Left renal pelvis (tissue), 4 donors: ENCODE data around the gene ETS1. TPM values are rescaled to one million over a fixed set of nuclear protein-coding genes. Genes with fewer than 3 reads are reported as not detected.
A peak's percentile ranks its signal among the peaks of the same experiment; 100 is the strongest.

ENCODE experiments used
- DNase-seq, 4 donors: peaks; one replicate each; pipeline ENCODE4 v3.0.0-alpha.2; 2013; ENCODE audit warnings: low read depth in 4 of 4, low spot score in 3 of 4
- polyA plus RNA-seq, 4 donors: library from polyadenylated mRNA; unstranded; fragments of 120-200 nt; gene quantifications; one replicate each; pipeline ENCODE4 v1.2.1, GENCODE V29; 2013; ENCODE audit not compliant: insufficient read length in 4 of 4

Gene ETS1, protein sequence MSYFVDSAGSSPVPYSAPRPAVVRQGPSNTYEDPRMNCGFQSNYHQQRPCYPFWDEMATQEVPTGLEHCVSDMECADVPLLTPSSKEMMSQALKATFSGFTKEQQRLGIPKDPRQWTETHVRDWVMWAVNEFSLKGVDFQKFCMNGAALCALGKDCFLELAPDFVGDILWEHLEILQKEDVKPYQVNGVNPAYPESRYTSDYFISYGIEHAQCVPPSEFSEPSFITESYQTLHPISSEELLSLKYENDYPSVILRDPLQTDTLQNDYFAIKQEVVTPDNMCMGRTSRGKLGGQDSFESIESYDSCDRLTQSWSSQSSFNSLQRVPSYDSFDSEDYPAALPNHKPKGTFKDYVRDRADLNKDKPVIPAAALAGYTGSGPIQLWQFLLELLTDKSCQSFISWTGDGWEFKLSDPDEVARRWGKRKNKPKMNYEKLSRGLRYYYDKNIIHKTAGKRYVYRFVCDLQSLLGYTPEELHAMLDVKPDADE
- 10 to 100 TPM; 61.3 to 83.5 (median 70.9) TPM for polyA plus RNA-seq

DNA sequence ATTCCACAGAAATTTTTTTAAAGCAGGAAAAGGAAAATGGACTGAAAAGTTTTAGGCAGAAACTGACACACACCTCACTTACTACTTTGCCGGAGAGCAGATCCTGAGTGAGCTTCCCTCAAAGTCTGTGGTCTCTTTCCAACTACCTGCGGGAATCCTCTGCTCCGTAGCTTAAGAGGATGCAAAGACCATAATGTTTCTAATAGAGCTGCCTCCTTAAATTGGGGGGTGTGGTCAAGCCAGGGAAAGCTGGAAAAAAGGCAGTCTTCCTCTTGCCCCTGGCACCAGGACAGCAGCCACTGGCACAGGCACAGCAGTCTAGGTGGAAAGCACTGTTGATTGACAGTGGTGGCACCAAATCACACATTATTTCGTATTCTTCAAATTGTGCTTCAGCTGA, at the start of gene ETS1:
Gene ETS1 (minus strand): TSS at position 144 of the 400 bp plus-strand sequence. CDS start 14,428 bp downstream, outside the sequence.
- no peak for DNase-seq

GRCh38 chr11:128634395-128634794, 47.0 kb upstream of the ETS1 start:
- DNase-seq, result no peak

GRCh38 chr11:128633384-128633965, 46.1 kb upstream of the ETS1 start:
- DNase-seq, result no peak

DNA sequence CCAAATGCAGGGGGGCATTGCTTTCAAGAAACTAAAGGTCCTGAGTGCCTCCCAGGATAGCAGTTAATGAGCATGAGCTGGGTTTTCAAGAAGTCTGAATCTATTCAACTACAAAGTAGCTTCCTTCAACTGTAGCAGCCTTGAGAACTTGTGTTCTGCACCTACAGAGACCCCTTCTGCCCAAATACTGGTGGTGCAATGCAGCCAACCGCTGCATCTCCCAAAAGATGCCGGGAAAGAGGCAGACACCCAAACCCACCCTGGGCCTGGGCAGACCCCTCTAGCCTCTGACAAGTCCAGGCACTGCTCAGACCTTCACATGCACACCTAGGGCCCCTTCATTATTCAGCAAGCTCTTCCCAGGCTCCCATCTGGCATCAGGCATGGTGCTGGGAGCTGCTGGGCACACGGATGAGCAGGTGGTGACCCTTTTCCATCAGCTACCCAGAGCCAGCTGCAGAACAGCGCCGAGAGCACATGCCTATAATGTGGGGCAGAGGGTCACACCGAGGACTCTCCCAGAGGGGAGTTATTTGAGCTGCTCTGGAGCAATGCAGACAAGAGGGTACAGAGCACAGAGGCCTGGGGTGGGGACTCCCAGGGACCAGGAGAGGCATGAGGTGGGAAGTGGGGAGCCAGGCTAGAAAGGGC, 44.9 kb upstream of the ETS1 start:
- no peak for DNase-seq

GRCh38 chr11:128630367-128631230, 43.2 kb upstream of the ETS1 start:
- DNase-seq, result peak; percentile 63 to 81 (median 76)

GRCh38 chr11:128629516-128630106, 42.3 kb upstream of the ETS1 start:
- no peak for DNase-seq

- no peak for DNase-seq
Observed at GRCh38 chr11:128628686-128629085, 41.3 kb upstream of the ETS1 start.

DNA sequence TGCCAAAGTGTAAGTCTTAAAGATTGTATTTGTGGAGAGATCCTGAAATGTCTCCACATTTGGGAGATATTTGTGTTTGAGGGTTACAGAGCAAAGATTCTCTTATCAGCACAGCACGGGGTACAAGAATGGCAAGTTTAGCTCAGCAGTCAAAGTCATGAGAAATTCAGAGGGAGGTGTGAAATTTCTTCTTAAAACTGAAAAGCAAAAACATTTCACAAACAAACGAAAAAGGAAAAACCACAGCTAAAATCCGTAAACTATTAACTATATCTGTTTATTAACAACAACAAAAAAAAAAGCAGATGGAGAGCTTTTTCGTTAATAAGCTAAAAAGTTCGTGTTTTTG, 40.9 kb upstream of the ETS1 start:
- no peak for DNase-seq

DNA sequence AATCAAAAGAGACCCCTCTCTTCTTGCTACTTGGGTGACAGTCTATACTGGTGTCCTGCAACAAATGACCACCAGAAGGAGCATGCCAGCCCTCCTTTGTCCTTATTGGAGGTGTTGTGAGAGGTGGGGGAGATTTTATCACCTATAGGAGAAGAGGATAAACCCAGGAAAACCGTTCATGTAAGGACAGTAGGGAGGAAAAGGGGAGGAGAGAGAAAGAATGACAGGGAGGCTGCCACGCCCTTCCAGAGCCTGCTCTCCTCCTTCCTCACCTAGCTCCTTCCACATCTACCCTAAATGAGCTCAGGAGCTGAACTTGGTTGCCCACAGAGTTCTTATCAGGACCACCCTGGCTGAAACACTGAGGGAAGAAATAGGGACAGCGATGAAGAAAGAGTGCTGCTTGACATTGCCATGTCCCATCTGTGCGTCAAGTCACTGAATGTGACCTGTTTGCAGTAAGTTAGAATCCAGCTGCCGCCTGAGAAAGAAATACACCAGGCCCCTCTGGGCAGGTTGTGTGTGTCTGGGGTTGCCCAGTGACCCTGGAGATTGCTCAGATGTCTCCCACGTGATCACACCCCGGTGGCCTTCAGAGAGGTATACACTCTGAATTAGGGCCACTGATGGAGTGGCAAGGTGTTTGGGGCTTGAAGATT, 40.4 kb upstream of the ETS1 start:
- no peak for DNase-seq

GRCh38 chr11:128626913-128627665, 39.7 kb upstream of the ETS1 start:
- no peak for DNase-seq

DNA sequence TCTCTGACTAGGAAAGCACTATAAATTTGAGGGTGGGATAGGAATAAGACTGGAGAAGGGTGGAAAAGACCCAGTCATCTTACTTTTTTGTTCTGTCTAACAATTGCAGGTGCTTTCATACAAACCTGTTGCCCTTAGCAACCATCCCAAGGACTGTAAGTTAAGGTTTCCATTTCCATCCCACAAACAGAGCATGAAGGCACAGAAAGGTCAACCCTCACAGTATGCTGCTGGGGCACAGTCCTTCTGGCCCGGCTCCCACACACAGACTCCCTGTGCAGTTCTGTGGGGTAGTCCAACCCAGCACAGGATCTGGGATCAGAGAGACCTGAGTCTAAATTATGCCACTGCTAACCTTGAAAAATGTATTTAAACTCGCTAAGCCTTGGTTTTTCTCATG, 38.4 kb upstream of the ETS1 start:
- DNase-seq, result no peak

DNA sequence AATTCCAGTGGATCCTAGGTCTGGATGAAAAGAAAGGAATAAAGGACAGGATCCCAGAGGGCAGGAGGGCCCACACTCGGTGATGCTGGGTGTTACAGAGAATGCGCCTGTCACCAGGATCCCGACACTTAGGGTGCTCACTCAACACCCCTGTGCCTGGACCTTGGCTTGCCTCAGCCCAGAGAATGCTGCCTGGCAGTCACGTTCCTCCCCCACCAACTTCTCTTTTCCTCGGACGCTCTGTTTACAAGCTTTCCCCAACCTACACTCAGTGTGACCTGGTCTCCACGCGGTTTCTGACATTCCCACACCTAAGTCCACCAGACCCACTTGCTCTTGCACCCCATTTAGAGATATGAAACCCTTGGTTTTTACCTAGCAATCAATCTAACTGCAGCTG, 38.0 kb upstream of the ETS1 start:
- DNase-seq, result no peak

GRCh38 chr11:128624269-128625175, 37.2 kb upstream of the ETS1 start:
- no peak for DNase-seq

- DNase-seq, result no peak
Observed at GRCh38 chr11:128623091-128623490, 35.7 kb upstream of the ETS1 start.

GRCh38 chr11:128621601-128622501, 34.5 kb upstream of the ETS1 start:
- DNase-seq, result no peak

DNA sequence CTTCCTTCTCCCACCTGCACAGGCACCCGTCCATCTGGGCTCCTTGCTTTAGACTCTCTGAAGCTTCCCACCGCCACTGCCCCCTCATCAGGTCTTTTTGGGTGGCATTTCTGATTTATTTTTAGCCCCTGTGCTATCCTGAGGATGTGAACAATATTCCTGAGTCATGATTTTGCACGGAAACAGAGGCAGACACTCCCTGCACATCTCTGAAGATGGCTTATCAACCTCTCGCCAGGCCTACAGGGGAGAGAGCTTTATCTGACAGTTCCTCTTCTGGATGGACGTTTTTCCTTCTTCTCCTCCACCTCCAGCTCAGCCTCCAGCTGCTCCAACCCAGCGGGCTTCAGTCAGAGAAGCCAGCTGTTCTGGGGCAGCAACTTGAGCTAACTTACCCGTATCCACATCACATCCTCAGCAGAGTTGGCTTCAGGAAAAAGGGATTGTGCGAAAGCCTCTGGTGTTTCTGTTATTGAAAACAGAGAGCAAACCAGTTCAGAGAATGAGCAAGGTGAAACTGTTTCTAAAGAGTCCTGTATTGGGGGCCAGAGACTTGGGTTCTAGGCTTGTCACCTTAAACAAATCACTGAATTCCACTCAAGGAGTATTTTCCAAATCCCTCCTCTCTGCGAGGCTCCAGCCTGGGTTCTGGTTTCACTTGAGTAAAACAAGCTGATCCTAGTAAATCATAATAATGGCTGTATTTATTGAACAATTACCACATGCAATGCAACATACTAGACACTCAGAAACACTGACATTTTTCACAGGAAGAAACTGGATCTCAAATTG, 33.1 kb upstream of the ETS1 start:
- no peak for DNase-seq
